Stimulated activated CD4-positive, alpha-beta T cell treated with anti-CD3 and anti-CD28 coated beads, Interleukin-12 subunit alpha, Interleukin-12 subunit beta, amount 100 ng/mL, for 4 hours (primary cell): ENCODE data around the gene GOLIM4.

Experiments used
- DNase-seq: peaks from one replicate; pipeline ENCODE4 v3.0.0-alpha.2; 2020

GOLIM4 gene

DNA sequence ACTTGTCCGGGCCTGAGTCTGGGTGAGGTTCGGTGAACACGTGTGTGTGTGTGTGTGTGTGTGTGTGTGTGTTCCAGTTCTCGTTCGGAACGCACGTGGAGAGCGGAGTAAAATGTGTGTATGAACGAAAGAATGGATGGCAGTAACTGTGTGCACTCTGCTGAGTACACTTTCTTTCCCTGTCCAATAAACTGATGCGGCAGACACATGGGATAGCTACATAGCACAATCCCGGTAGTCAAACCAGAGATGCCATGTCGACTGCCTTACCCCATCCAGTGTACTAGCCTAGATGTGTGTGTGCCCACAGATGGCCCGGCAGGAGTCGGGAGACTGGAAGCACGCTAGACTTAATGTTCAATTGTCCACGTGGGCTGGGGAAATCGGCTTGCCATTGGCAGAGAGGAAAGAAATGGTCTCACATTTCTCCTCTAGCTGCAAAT is 507 bp upstream of the GOLIM4 start:
- no peak for DNase-seq

DNA sequence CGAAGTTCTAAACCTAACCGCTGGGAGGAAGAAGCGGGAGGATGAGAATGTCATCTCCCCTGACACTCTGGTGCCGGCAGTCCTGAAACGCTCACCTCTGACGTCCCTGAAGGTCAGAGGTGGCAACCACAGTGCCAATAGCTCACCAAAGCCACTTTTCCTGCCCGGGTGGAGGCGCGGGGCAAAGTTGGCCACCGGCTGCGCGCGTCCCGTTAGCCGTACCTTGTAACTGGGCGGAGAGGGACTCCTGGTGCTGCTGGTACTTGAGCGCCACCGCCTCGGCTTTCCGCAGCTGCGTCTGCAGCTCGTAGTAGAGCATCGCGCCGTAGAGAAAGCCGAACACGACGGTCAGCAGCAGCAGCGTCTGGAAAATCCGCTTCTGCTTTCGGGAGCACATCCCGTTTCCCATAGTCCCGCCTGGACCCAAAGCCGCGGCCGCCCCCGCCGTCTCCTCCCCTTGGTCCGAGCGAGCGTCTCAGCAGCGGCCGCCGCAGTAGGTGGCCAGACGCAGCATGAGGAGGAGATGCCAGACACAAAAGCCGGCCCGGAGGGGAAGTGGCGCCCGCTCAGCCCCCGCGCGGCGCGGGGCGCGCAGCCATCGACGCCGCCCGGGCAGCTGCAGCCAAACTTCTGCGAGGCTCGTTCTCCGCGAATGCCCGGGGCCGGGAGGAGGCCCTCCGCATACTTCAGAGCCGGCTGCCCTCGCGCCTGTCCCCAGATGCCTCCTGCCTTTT is 680 bp downstream of the GOLIM4 start:
- peak; percentile 13 for DNase-seq

DNA sequence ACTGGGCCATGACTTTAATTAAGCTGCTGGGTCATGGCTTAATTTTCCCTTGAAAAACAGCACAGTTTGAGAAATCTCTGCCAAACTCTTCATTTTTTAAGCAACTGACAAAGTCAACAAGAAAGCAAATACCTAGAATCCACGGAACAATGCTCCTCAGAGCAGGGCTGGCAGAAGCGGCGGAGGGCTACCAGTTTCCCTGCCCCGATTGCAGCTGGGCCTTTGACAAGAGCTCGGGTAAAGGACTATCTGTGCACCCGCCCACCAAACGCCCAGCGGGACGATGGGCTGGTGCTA is 1.2 kb downstream of the GOLIM4 start:
- DNase-seq, result no peak

DNA sequence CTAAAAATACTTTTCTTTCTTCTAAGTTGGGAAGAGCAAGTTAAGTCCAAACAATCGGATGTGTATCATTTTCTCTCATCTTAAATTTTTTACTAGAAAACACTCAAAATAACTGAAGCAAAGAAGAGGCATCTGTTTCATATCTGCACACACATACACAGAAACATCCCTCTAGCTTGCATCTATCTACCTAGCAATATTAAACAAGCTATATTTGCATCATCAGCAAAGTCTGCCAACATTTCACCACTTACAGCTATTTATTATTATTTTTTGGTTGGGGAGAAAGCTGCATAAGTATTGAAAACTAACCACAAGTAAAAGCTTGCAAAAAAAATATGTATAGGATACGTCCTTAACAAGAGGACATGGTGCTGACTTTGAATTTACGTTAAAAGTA is 1.9 kb downstream of the GOLIM4 start:
- no peak for DNase-seq

DNA sequence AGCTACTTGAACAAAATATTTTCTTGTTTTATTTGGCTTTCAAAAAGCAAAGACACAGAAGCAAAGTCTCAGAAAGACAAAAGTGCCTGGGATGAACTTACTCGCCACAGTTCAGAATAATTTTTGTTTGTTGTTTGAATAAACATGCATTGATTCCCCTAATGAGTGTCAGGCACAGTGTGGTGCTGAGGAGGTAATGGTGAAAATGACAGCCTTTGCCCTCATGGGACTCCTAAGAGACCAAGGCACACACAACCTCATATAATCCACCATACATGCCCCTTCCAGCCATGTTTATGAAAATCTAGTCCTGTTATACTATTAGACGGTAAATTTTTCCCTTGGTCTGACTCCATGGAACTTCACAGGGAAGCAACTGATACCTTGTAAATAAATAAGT is 2.5 kb downstream of the GOLIM4 start:
- DNase-seq, result no peak

DNA sequence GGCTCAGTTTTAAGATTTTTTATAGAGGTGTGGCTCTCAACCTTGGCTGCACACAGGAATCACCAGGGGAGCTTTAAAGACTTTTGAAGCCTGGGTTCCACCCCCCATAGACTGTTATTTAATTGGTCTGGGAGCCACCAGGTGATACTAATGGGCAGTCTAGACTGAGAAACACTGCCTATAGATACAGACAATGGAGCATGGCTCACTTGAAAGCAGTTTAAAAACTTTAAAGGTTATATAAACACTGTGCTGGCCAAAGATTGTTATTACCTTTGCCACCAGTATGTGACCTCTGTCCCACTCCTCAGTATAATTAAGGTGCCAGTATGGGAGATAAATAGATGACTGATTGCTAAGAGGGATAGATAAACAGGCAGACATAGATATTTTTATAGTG is 3.8 kb downstream of the GOLIM4 start:
- DNase-seq, result no peak

DNA sequence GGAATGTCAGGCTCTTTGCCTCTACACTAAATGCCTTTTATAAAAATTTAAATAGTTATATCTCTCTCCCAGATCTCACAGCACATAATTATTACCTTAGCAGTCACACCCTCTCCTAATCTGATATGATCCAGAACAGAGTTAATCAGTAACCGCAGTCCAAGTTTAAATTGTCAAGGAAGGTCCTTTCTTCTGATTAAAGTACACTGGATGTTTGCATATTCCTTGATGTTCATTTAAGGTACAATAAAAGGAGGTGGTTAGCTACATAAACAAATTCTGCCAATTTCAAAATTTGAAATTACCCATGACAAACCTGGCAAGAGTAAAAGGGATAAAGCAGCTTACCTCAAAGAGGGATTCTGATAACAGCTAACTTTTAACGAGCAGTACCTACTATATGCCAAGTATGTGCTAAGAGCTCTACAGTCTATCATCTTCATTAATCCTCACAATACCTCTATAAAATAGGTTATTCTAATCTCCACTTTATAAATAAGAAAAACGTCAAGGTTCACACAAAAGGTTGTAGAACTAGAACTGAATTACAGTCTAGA is 4.3 kb downstream of the GOLIM4 start:
- no peak for DNase-seq

DNA sequence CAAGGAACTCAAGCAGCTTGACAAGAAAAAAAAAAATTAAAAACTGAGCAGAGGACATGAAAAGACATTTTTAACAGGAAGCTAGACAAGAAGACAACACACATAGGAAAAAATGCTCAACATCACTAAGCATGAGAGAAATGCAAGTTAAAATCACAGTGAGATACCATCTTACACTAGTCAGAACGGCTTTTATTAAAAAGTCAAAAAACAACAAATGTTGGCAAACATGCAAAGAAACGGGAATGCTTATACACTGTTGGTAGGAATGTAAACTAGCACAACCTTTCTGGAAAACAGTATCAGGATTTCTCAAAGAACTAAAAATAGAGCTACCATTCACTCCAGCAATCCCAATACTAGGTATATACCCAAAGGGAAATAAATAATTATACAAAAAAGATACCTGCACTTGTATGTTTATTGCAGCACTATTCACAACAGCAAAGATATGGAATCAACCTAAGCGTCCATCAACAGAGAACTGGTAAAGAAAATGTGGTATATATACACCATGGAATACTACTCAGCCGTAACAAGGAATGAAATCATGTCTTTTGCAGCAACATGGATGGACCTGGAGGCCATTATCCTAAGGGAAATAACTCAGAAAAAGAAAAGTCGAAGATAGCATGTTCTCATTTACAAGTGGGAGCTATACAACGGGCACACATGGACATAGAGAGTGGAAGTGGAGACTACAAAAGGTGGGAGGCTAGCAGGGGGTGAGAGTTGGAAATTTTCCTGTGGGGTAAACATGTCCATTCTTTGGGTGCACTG is 5.2 kb downstream of the GOLIM4 start:
- DNase-seq, result no peak

DNA sequence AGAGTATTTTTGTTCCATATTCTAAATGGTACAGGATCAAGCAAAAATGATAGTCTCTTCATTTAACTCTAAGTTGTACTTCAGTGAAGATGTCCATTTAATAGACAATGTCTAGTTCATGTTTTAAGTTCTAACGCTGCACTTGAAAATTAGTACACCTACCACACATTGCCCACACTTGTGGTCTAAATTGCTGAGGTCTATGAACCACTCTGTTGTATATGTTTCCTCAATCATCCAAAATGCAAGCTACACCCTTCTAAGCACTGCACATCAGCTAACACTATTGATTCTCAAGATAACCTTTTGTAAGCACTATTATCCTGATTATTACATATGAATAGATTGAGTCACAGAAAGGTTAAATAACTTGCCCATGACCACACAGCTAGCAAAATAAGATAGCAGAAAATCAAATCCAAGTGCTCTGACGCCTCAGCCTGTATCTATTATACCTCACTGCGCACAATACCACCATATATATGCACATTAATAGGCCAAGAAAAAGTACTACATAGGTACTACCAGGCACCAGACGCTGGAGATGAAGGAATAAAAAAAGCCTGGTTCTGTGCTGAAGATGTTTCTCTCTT is 6.4 kb downstream of the GOLIM4 start:
- DNase-seq, result no peak

DNA sequence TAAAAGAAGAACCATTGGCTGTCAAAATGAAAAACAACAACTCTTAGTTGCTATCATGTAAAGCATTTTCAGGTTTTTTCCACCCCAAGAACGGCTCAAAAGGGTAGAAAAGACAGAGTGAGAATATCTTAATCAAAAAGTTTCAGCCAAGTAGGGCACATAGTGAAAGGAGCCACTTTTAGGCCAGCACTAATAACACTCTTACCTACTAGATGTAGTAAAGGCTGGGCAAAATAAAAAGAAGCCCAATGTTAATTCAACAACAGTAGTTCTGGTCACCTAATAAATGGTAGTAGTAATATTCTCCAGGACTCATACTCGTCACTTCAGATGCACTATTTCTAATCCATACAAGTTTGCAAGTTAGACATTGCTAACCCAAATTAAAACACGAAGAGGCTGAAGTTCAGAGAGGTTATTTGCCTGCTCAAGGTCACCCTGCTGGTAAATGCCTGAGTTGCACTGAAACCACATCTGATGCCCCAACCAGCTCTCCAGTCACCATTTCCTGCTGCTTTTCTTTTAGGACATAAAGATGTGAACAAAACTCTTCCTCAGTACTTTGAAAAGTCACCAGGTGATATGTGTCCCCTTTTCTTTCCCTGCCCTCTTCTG is 7.5 kb downstream of the GOLIM4 start:
- no peak for DNase-seq

DNA sequence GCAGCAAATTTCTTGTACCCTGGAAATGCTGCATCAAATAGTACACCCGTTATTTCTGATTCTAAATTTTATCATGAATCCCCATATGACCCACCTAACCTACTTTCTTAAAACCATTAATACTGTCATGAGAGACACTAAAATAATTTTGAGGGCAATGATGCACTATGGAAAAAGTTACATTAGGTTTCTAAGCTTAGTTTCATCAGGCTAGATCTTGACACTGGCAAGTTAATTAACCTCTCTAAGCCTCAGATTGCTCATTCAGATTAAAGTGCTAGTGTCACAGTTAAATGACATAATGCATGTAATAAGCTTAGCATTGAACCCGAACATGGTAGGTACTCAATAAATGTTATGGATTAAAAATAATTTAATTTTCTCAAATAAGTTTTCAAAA is 8.2 kb downstream of the GOLIM4 start:
- no peak for DNase-seq

DNA sequence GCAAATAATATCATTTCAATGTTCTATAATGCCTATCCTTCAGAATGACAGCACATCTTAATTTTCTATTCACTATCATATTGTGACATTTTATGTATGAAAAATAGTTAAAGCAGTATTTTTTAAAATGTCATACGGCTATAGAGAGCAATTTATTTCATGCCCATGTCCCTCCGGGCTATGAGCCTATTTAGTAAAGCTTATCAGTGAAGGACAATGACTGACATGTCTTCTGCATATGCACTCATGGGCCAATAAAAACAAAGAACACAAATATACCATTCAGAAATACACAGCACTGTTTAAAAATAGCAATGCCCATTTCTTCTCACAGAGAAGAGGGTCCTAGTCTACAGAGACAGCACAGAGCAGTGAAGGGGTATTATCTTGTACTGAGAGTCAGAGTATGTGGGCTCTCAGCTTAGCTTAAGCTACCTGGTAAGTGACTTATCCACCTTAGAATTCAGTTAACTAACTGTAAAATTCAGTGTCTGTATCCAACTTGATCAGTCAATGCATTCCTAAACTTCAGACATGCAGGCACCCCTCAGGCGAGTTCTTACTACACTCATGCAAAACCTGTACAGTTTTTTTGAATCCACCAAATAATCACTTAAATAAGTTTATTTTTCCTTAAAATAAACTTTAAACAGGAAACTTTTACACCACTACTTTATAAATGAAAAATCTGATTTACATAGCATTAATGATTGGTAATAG is 9.0 kb downstream of the GOLIM4 start:
- DNase-seq, result no peak

DNA sequence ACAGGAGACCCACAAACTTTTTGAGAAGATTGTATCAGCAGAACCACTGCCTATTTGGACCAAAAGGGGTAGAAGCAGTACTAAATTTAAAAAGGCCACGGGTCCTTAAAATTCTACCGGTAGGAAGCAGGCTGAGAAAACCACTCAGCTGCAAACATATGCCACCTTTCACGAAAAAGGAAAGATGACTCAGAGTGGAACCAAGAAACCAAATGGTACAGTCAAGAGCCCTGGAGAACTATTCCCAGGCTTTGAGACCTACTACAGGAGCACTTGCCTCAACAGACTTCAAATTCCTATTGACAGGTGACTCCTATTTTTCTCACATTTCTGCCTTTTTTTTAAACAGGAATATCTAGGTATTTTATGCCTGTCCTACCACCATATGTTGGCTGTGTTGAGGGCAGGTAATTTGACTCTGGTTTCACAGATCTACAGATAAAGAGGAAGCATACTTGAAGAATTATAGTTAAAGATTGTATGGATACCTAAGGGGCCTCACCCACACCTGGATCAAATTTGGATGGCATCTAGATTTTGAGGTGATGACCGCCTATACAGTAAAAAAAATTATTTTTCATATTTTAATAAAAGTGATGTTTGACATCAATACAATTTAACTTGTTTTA is 10.1 kb downstream of the GOLIM4 start:
- DNase-seq, result no peak

DNA sequence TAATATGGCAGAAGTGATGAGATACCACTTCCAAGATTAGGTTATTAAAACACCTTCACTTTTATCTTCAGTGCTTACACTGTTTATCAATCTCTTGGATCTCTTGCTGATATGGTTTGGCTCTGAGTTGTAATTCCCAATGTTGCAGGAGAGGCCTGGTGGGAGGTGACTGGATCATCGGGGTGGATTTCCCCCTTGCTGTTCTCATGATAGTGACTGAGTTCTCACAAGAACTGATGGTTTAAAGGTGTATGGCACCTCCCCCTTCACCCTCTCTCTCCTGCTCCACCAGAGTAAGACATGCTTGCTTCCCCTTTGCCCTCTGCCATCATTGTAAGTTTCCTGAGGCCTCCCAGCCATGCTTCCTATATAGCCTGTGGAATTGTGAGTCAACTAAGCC is 11.8 kb downstream of the GOLIM4 start:
- DNase-seq, result no peak

DNA sequence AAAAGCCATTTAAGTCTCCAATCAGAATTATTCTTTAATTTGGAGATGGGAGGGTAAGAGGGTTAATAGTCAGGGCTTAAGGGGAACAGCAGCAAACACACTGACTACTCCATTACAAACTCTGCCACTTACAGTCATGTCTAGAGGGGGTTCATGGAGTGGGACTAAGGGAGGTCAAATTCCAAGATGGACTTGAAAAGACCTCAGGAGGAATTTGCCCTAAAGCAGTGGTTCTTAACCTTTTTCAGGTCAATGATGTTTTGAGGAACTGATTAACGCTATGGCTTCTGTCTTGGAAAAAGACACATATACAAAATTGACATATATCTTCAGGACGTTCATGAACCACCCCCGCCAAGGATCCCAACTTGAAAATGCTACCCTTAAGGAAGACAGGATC is 13.9 kb downstream of the GOLIM4 start:
- DNase-seq, result no peak

DNA sequence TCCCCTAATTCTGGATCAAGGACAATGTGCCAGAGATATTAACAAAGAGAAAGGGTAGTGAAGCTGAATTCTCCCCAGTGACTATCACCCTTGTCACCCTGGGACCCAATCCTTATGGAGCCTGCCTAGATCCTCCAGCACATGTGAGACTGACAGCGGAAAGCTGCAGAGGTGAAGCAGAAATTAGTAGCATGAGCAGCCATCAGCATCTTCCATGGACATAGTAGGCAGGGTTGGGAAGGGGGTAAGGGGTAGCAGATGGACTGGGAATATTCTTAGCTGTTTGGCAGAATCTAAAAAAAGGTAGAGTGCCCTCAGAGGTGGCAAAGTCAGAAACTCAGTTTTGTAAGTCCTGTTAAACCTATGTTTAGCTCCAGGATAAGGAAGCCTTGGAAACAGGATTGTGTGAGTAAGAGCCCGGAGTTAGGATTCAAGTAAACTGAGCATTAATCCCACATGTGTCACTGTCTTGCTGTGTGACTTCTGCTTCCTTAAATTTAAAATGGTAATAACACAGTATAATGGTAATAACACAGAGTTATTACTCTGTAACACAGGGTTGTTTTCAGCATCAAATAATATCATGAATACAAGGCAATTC is 14.5 kb downstream of the GOLIM4 start:
- no peak for DNase-seq

DNA sequence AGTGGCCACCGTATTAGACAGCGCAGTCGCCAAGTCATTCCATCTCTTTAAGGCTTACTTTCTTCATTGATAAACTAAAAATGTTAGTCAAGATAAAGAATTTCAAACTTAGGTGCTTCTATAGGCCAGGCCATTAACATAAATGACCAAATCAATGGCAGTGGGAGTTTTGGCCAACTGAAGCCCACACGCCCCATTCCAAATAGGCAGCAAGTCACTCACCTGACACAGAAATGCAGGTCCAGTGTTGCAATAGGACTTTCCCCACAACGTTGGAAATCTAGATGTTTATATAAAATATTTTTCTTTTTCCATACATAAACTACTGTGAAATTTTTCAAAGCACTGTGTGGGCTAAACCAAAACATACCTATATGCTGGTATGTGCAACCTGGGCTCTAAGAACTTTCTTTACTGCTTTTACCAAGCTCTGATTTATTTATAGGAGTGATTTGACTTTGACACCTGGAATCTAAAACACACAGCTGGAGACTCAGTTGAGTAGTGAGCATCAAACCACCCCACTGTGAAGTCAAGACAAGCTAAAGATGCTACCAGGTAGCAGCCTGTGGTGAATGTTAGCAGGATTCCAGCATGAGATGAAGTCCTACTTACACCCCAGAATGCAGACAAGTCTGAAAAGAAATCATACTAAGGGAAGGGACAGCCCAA is 15.1 kb downstream of the GOLIM4 start:
- DNase-seq, result no peak

DNA sequence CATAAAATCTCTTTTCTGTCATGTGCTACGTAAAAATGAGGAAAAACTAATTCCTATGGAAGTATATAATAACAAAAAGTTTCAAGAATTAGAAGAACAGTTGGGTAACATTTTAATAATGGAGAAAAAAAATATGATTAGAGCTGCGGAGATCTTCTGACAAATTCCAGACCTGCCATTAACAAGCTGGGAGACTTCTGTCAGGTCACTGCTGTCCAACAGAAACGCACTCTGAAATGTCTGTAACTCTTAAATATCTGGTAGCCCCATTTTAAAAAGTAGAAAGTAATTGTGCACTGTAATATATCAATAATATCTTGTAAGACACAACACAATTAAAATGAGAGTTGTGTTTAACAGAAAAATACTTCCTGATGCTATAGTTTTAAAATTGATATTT is 15.7 kb downstream of the GOLIM4 start:
- DNase-seq, result no peak

DNA sequence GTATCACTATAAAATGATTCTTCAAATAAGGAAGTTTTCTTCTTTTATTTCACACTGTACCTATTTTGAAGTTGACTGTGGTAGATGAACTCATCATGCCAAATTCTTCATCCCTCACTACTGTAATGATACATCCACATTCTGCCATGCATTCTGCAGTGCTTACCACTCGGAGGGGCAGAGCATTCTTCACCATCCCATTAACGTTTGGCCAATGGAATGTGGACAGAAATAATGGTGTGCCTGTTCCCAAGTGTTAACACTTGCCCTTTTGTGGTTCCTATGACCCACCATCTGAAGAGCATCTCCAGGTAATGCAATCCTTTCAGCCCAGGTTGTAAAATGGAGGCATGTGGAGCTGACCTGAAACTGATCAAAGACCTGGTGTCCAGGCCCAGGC is 18.6 kb downstream of the GOLIM4 start:
- no peak for DNase-seq

DNA sequence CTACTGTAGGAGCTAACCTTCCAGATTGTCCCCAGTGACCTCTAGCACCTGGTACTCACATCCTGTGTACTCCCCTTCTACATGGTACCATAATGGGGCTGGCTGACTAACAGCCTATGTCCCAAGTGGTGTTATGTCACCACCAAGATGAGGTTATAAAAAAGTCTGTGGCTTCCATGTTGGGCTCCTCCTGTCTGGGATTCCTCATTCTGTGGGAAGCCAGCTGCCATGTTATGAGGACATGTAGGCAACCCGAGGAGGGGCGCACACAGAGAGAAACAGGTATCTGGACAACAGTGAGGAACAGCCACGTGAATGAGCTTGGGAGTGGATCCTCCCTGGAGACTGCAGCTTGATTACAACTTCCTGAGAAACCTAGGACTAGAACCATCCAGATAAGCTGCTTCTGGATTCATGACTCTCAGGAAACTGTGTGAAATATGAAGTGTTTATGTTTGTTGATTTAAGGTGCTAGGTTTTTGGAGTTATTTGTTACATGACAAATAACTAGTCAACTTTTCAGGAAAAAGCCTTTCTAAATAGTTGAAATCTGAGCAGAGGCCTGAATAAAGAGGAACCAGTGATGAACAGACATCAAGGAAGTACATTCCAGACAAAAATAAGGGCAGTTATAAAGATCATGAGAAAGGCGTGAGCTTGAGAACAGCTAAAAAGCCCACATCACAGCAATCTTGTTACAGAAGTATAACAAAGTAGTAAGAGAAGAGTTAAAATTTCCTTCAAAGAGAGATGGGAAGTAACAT is 21.7 kb downstream of the GOLIM4 start:
- DNase-seq, result no peak

DNA sequence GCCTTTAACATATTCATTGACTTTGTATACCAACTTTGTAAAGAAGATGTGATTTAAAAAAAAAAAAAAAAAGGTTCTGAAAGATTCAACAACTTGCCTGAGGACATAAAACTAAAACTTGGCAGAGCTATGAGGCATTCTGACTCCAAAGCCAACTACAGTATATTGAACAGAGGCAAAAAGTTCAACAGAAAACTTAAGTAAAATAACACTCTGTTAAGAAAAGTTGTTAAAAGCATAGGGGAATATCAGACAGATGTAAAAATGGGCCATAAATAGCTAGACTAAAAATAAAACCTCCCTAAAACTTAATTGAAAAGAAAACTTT is 23.4 kb downstream of the GOLIM4 start:
- no peak for DNase-seq
